GM08714 (cell line): ENCODE results near the gene EXOC2.
"Not testable (repeated sequence)": the region's sequence is repeated elsewhere in the genome, so short reads cannot be mapped to it uniquely, and the experiment has no call there.

Source experiments
- H3K4me3 ChIP-seq: fragments of 200-500 bp; sonication (Bioruptor generic); 2 replicates; pipeline ENCODE4 v1.5.1; 2014; ENCODE audit warnings: mild to moderate bottlenecking, low read length, inconsistent platforms
- ZNF274 ChIP-seq: IDR thresholded peaks from 2 replicates; pipeline ENCODE4 v1.6.1; 2012; ENCODE audit warnings: mild to moderate bottlenecking, low read depth, low read length

The EXOC2 gene

DNA sequence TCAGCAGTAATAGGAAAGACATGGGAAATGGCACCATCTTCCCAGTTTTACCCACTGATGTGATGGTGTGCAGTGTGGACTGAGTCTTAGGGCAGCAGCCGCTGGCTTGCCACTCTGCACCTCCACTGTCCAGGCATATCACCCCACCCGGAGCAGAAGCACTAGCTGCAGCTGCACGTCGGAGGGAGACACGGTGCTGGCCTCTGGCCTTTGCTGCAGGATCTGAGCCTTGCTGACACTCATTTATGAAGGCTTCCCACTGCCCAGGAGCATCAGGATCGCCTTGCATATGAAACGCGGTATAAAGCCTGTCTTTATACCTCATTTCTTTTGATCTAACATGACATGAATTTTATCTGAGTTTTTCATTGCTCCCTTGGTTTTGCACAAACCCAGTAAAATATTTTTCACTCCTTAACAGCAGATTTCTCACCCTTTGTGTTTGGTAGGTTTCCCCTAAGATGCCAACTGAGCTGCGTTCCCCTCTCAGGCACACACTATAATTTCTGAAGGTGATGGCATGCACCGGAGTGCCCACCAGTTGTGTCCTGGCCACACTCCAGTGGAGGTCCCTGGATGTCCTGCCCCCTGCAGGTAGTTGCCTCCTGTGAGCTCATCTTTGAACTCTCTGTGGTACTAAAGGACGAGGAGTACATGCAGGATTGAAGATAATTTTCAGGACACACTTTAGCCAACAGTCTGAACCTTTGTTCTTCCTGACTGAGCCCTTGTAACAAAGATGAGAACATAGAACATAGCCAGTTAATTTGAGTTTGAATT, 9.0 kb upstream of the EXOC2 start:
- TF ChIP-seq ZNF274: no peak
- H3K4me3 ChIP-seq: no peak overlapping the region

DNA sequence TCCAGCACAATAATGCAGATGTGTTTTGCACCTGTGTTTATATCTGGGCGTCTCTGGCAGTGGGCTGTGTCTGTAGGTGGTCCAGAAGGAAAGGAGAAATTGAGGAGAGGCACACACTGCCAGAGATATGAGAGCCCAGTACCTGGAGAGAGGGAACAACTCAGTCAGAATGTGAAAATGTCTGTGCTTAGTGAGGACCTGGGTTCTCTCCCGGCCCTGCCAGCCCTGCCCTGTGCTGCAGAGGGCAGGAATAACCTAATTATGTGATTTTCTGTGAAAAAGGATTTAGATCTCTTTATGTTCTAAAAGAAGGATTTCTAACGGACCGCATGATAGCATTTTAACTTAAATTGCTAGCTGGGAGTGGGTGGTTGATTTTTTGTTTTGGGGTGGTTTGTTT, 8.3 kb upstream of the EXOC2 start:
- no peak overlapping the region for H3K4me3 ChIP-seq
- TF ChIP-seq ZNF274: no peak

DNA sequence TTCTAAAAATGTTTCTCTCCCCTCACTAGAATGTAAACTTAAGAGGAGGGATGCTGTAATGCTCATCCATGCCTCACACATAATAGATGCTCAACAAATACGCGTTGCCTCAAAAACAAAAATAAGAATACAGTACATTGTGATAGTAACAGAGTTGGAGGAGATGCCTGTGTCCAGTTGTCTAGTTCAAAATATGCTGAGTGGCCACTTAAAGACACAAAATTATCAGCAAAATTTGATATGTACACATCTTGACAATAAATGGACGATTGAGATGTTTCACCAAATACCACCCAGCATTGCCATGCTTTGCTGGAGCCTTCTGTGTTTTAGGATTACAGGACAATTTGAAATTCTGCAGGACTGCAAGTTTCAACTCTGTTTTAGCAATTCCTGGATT, 7.6 kb upstream of the EXOC2 start:
- no peak overlapping the region for H3K4me3 ChIP-seq
- no peak for TF ChIP-seq ZNF274

DNA sequence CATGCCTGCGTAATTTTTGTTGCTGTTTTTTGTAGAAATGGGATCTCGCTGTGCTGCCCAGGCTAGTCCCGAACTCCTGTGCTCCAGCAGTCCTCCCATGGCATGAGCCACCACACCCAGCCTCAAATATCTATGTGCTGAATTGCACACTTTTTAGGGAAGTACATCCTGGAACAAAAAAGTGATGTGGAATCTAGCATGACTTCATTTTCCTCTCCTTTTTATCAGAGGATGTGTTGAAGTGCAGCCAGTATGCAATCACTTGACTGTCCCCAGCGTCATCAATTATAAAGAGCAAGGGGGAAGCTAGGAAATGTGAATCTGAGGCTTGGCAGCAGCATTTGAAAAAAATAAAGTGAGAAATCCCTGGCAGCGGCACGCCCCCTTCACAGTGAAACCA, 6.4 kb upstream of the EXOC2 start:
- no peak overlapping the region for H3K4me3 ChIP-seq
- no peak for TF ChIP-seq ZNF274

DNA sequence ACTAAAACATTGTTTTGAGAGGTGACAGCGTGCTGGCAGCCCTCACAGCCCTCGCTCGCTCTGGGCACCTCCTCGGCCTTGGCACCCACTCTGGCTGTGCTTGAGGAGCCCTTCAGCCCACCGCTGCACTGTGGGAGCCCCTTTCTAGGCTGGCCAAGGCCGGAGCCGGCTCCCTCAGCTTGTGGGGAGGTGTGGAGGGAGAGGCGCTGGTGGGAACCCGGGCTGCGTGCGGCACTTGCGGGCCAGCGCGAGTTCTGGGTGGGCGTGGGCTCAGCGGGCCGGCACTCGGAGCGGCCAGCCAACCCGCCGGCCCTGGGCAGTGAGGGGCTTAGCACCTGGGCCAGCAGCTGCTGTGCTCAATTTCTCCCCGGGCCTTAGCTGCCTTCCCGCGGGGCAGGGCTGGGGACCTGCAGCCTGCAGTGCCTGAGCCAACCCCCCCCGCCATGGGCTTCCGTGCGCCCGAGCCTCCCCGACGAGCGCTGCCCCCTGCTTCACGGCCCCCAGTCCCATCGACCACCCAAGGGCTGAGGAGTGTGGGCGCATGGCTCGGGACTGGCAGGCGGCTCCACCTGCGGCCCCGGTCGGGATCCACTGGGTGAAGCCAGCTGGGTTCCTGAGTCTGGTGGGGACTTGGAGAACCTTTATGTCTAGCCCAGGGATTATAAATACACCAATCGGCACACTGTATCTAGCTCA, 1.6 kb upstream of the EXOC2 start:
- H3K4me3 ChIP-seq: not testable (repeated sequence)

DNA sequence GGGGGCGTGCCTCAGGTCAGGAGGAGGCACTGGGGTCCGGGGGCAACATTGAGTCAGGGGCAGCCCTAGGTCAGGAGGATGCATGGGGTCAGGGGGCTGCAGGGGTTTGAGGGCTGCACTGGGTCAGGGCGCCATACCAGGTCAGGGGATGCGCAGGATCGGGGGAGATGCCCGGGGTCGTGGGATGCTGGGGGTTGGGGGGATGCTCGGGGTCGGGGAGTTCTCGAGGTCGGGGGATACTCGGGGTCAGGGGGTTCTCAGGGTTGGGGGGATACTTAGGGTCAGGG, 727 bp upstream of the EXOC2 start:
- TF ChIP-seq ZNF274: no peak

DNA sequence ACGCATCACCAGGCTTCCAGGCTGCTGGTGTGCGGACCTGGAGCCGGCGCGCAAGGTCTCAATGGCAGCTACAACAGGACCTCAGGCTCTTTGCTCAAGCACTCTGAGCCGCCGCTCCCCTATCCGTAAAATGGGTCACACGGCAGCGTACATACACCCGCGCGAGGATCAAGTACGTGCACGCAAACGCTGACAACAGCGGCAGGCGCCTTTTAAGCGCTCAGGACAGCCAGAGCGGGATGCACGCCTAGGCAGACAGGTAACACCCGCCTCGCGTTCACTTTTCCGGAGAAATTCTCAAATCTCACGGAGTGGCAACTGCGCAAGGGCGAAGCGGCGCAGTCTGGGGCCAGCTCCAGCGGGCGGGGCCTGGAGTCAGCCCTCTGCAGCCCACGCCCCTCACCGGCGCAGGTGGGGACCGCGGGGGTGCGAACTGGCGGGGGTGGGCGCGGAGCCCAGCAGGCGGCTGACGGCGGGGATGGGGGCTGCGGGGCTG, 535 bp downstream of the EXOC2 start:
- H3K4me3 ChIP-seq: peak overlapping the region; percentile 79
- no peak for TF ChIP-seq ZNF274

More for the DNA sequence above, 727 bp upstream of the EXOC2 start:
- H3K4me3 ChIP-seq: peak overlapping the region; percentile 79; the same call in 1 of the 2 replicates

DNA sequence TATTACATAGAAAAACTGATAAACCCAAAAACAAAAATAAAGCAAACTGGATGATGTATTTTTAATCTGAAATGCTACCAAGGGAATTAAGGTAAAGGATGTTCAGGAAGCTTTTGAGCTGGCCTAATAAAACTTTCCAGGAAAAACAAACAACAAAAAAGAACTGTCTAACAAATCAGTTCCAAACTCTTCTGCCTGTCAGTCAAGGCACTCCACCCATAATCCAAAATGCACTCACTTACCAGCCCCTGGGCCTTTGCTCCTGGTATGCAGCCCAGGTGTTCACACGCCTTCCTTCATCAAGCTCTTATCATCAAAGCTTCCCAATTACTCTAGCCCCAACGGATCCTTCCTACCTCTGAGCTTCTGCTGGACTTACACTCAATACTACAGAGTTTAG, 3.7 kb downstream of the EXOC2 start:
- H3K4me3 ChIP-seq: no peak overlapping the region
- TF ChIP-seq ZNF274: no peak

DNA sequence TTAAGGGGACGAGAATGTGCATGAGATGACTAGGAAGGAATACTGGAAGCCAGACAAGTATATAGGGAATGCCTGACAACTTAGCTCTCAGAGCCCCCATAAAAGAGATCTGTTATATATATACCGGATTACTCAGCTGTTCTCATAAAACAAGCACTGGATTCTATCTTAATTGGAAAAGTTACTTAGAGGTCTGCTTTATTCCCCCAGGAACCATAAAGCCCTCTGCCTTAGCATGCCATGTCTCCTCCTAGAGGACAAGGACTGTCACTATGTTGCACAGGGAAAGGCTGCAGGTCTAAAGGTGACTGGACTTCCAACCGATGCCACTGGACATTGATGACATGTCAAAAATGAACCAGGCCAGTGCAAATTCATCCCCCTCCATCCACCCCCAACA, 6.4 kb downstream of the EXOC2 start:
- H3K4me3 ChIP-seq: no peak overlapping the region
- no peak for TF ChIP-seq ZNF274

DNA sequence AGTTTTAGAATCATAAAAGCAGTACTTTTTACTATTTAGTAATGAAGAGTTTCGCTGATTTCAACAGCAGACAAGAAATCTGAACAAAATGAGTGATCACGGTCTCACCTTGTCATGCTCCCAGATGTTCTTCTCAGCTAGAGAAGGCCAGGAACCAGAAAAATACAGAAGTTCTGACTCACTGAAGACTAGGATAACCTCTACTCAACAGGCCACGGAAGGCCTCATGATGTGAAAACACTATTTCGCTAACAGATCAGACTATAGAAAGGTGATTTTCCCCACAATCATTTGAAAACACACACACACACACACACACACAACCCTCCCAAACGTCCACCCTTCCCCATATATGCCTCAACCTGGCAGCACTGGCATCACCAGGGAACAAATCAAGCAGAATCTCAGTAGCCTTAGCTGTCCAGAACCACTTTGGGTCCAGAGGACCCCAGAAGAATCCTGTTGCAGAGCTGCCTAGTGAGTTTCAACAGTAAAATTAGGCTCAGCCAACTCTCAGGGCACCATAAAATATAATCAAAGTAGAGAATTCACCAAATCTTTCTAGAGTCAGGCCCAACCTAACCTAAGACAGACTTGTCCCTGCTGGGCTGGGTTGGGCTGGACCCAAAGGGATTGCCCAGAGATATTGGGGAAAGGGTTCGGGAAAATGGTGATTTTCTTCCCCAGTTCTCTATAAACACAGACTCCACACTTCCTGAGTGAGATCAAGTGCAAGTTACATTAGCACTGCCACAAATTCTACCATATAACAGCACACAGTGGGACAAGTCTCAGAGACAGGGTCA, 7.9 kb downstream of the EXOC2 start:
- no peak for TF ChIP-seq ZNF274
- peak overlapping the region; percentile 46; the same call in 1 of the 2 replicates for H3K4me3 ChIP-seq

DNA sequence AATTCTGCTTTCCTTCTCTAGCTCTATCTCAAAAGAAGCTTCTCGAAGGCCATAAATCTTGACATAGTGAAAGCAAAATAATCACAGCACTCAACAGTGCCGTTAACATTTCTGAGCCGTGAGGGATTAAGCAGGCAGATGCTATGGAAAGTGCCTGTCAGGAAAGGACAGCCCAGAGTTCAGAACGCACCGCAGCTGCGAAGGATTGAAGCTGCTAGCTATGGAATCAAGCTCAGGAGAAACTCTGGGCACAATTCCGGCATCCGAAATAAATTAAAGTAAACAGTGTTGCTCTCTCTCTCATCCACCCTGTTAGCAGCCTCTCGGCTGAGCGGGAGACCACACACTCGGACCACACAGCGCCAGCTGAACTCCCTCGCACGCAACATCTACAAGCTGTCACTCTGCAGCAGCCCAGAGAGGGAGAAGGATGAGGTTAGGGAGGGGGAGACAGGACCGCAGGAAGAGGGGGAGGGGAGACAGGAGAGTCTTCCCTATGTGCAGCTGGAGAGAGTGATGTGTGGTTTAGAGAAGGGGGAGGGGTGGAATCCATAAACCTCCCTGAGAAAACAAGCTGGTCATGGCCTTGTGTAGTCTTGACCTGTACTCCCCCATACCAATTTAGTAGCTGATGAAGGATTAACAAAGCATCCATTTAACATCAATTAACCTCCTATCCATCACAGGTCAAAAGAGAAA, 9.0 kb downstream of the EXOC2 start:
- peak overlapping the region; percentile 59 for H3K4me3 ChIP-seq
- TF ChIP-seq ZNF274: no peak

DNA sequence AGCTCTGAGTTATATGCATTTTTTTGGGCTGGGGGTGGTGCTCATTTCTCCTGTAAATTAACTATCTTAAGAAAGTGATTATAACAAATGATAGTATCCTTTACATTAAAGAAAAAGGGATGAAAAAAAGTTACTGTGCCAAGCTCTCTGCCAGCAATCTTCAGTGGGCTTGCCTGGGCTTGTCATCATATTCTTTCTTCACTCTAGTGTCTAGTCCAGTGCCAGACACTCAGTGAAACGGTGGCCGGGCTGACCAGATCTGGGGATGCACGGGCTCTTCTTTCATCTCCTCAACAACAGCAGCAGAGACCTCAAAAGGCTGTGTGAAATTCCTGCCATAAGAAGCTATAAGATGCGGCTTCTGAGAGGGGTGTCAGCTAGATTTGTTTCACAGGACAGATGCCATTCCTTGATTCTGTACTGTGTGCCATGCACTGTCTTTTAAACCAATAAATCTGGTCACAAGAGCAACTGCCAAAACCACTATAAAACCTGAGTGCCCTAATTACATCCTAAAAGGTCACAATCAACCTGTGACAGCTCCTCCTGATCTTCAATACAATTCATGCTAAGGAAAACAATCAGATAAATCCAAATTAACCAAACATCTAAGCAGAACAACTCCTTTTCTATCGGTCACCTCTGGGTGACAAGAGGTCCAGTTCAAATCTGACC, 12.1 kb downstream of the EXOC2 start:
- no peak overlapping the region for H3K4me3 ChIP-seq
- TF ChIP-seq ZNF274: no peak

DNA sequence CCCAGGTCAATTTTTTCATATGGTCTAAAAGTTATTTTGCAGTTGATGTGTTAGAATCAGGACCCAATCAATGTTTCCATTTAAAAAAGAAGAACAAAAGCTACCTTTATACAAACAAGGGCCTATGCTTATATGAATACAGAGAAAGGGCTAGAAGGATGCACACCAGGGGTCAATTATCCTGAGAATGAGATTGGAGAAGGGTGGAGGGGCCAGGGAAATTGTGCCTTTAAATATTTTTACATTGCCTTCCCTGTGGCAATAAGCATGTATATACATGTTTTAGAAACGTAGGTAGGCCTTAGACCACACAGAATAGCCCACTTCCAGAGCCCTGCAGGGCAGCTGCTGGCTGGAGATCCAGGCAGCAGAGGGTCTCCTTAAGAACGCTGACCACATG, 12.7 kb downstream of the EXOC2 start:
- H3K4me3 ChIP-seq: no peak overlapping the region
- no peak for TF ChIP-seq ZNF274

DNA sequence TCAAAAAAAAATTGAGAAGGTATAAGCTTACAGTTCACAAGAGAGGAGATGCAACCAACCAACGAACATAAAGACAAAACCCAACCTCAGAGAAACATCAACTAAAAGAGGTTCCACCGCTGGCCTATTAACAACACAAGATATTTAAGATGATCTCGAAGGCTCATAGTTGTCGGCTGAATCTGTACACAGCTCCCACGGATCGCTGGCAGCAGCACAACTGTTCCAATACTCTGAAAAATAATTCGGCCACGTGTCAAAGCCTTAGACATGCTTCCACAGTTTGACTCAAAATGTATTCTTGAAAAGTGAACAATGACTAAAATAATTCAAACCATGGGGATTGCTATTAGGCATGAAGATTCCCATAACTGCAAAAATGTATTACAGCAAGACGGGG, 13.7 kb downstream of the EXOC2 start:
- no peak overlapping the region for H3K4me3 ChIP-seq
- no peak for TF ChIP-seq ZNF274

DNA sequence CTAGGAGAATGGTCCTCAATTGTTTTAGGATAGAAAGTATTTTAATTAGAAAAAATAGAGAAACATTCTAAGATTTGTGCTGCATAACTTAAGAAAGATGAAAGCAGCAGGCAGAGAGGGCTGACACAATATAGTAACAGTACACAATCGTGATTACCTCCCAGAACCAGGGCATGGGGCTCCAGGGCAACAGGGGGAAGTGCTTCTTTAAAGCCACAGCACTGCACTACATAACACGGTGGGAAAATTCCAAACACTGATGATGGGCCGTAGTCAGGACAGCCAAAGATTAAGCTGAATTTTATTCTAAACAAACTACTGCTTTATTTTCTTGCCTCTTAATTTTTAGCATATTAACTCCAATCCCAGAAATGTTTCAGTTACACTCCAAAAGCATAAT, 14.4 kb downstream of the EXOC2 start:
- TF ChIP-seq ZNF274: no peak
- H3K4me3 ChIP-seq: no peak overlapping the region
